PC-9 (cell line): ENCODE data around the gene PIGN. TPM values are rescaled to one million over a fixed set of nuclear protein-coding genes. Genes with fewer than 3 reads are reported as not detected.

Experiments used
- BruUV-seq: library from RNA; stranded (reverse); fragments of 400-500 nt; replicated peaks from 2 replicates; lab custom pipeline; 2021; lab: Mats Ljungman, UMichigan
- CTCF ChIA-PET: fragments of 300-600 bp; sonication (Branson Sonifier 250); formaldehyde crosslinking; loops from one replicate; lab custom pipeline; 2022; ENCODE audit warnings: antibody characterized with exemption; lab: Charles Lee
- POLR2A ChIA-PET: fragments of 300-600 bp; sonication (Branson Sonifier 250); formaldehyde crosslinking; loops from one replicate; lab custom pipeline; 2022; ENCODE audit warnings: antibody characterized with exemption; ENCODE audit not compliant: unreplicated experiment; lab: Charles Lee
- DNase-seq, 2 experiments: peaks; one replicate each; pipeline versions ENCODE4 v3.0.0 to v3.0.0-alpha.2; 2015 to 2022; ENCODE audit warnings: mixed read lengths in 1 of 2
- H2AFZ ChIP-seq: fragments of 200-600 bp; sonication (generic); 2 replicates; pipeline ENCODE4 v1.8.1; 2017; ENCODE audit warnings: antibody characterized with exemption
- H3F3A ChIP-seq: fragments of 200-600 bp; sonication (generic); 2 replicates; pipeline ENCODE4 v1.8.1; 2017; ENCODE audit warnings: antibody characterized with exemption, mild to moderate bottlenecking, low read depth; ENCODE audit not compliant: insufficient read depth
- H3K27ac ChIP-seq: fragments of 200-600 bp; sonication (generic); 2 replicates; pipeline ENCODE4 v1.6.1; 2016; ENCODE audit warnings: mixed run types
- H3K27me3 ChIP-seq: fragments of 200-600 bp; sonication (generic); 2 replicates; pipeline ENCODE4 v1.6.1; 2016; ENCODE audit warnings: low read depth, mixed run types; ENCODE audit not compliant: insufficient read depth
- H3K36me3 ChIP-seq: fragments of 200-600 bp; sonication (generic); 2 replicates; pipeline ENCODE4 v1.6.1; 2016; ENCODE audit warnings: low read depth, mixed run types
- H3K4me1 ChIP-seq: fragments of 200-600 bp; sonication (generic); replicated peaks from 2 replicates; pipeline ENCODE4 v1.6.1; 2016; ENCODE audit warnings: mixed run types; ENCODE audit not compliant: insufficient read depth
- H3K4me2 ChIP-seq: fragments of 200-600 bp; sonication (generic); 2 replicates; pipeline ENCODE4 v1.6.1; 2017; ENCODE audit warnings: mixed run types
- H3K4me3 ChIP-seq: fragments of 200-600 bp; sonication (generic); 2 replicates; pipeline ENCODE4 v1.6.1; 2016; ENCODE audit warnings: mixed run types
- H3K79me2 ChIP-seq: fragments of 200-600 bp; sonication (generic); 2 replicates; pipeline ENCODE4 v1.6.1; 2017; ENCODE audit warnings: low read depth, mixed run types
- H3K9me2 ChIP-seq: fragments of 200-600 bp; sonication (generic); 2 replicates; pipeline ENCODE4 v1.8.1; 2017; ENCODE audit warnings: mild to moderate bottlenecking; ENCODE audit not compliant: insufficient read depth
- H3K9me3 ChIP-seq: fragments of 200-600 bp; sonication (generic); 2 replicates; pipeline ENCODE4 v1.8.1; 2016; ENCODE audit warnings: low read depth; ENCODE audit not compliant: insufficient read depth
- H4K20me1 ChIP-seq: fragments of 200-600 bp; sonication (generic); 2 replicates; pipeline ENCODE4 v1.8.1; 2017; ENCODE audit not compliant: insufficient read depth
- CTCF ChIP-seq: fragments of 200-600 bp; sonication (generic); conservative IDR thresholded peaks from 2 replicates; pipeline ENCODE4 v1.6.1; 2017; ENCODE audit warnings: mixed run types, antibody characterized with exemption, mild to moderate bottlenecking, moderate library complexity
- EZH2 ChIP-seq: fragments of 200-600 bp; sonication (generic); IDR thresholded peaks from 2 replicates; pipeline ENCODE4 v1.8.0; 2017; ENCODE audit warnings: antibody characterized with exemption, low read depth
- intact Hi-C: fragments of 100-400 bp; cut with micrococcal nuclease; formaldehyde crosslinking; loops from one replicate; pipeline ENCODE4 v1.10.0; 2022; ENCODE audit not compliant: unreplicated experiment
- total RNA-seq: library from RNA; stranded (reverse); gene quantifications from 2 replicates; pipeline ENCODE4 v1.2.3, GENCODE V29; 2021

The PIGN gene
- total RNA-seq, 1 experiment from 2014 or later = 20.3 TPM

- DNase-seq = no peak
- Histone ChIP-seq H3K4me2 (no peak overlapping the region), H2AFZ (no peak overlapping the region), H3K36me3 (0 out of 2 replicates have a peak, but pooled peaks cover 4% of the 10 kb centered on the region), H3K4me1 (peaks cover 30% of the 10 kb centered on the region), H3K27ac (no peak overlapping the region), H3F3A (peaks cover 2% of the 10 kb centered on the region; the same call in 1 of the 2 replicates), H3K9me3 (0 out of 2 replicates have a peak, but pooled peaks cover 3% of the 10 kb centered on the region), H3K9me2 (no peaks in the 10 kb centered on the region), H3K27me3 (no peaks in the 10 kb centered on the region), H4K20me1 (no peaks in the 10 kb centered on the region; the same call in none of the 2 replicates), H3K4me3 (no peak overlapping the region), H3K79me2 (peaks cover 98% of the 10 kb centered on the region)
- POLR2A ChIA-PET = no interaction called here
- TF ChIP-seq EZH2 (no peak), CTCF (no peak)
- intact Hi-C loops = no loop called here
- no TSS peak for BruUV-seq
- CTCF ChIA-PET = no interaction called here
Observed at GRCh38 chr18:62196079-62196478, 9.2 kb upstream of the PIGN start.

GRCh38 chr18:62189208-62189607 lies 2.4 kb upstream of the PIGN start:
- no TSS peak for BruUV-seq
- CTCF ChIA-PET = no interaction called here

More at GRCh38 chr18:62189208-62189607, 2.4 kb upstream of the PIGN start:
- no peak overlapping the region for H3K27ac ChIP-seq
- no peak overlapping the region for H2AFZ ChIP-seq
- H3K36me3 ChIP-seq = 0 out of 2 replicates have a peak, but pooled peaks cover 9% of the 10 kb centered on the region
- no peaks in the 10 kb centered on the region for H3K27me3 ChIP-seq
- TF ChIP-seq CTCF = no peak
- no peak for TF ChIP-seq EZH2
- peaks cover 8% of the 10 kb centered on the region for H3F3A ChIP-seq
- H3K4me1 ChIP-seq = peaks cover 42% of the 10 kb centered on the region
- POLR2A ChIA-PET = no interaction called here
- no peaks in the 10 kb centered on the region for H3K9me2 ChIP-seq
- peak overlapping the region; percentile 92 for H3K4me3 ChIP-seq
- no peak for DNase-seq
- peak overlapping the region; percentile 92 for H3K4me2 ChIP-seq
- peaks cover 91% of the 10 kb centered on the region for H3K79me2 ChIP-seq
- peaks cover 14% of the 10 kb centered on the region; the same call in 1 of the 2 replicates for H4K20me1 ChIP-seq
- 0 out of 2 replicates have a peak, but pooled peaks cover 3% of the 10 kb centered on the region for H3K9me3 ChIP-seq
- intact Hi-C loops = loop anchor here (5.0 to 10.0 kb wide), 2 partner anchors 138 to 526 kb away; partner anchors contain the start of genes PHLPP1 and TNFRSF11A
